ENCODE measurements around the gene DOC2B. TPM values are rescaled to one million over a fixed set of nuclear protein-coding genes. Genes with fewer than 3 reads are reported as not detected.
A peak's percentile ranks its signal among the peaks of the same experiment; 100 is the strongest.

Gene DOC2B
- total RNA-seq, 1 donor from 2014 or later = 0.11 TPM

GRCh38 chr17:185445-186138 is 4.1 kb upstream of the DOC2B start:
- no peak for DNase-seq (ENCODE audit: low read depth)
- Histone ChIP-seq H3K4me2 (ENCODE audit: low read length) (no peak overlapping the region), H3K9ac (ENCODE audit: low read length) (no peak overlapping the region), H3K27me3 (ENCODE audit: insufficient read depth, low read length) (peaks cover 50% of the 10 kb centered on the region), H3K27ac (ENCODE audit: low read depth, low read length) (no peak overlapping the region), H3K4me1 (ENCODE audit: insufficient read depth, low read length) (no peaks in the 10 kb centered on the region), H4K20me1 (ENCODE audit: insufficient read depth, low read length) (no peaks in the 10 kb centered on the region), H3K9me3 (ENCODE audit: insufficient read depth, low read depth, low read length) (no peaks in the 10 kb centered on the region), H3K79me2 (ENCODE audit: insufficient read depth, low read length) (no peaks in the 10 kb centered on the region), H2AFZ (ENCODE audit: low read depth, low read length) (no peak overlapping the region), H3K4me3 (ENCODE audit: insufficient read depth, low read depth, low read length) (no peak overlapping the region), H3K36me3 (ENCODE audit: insufficient read depth, low read length) (no peaks in the 10 kb centered on the region)
- H3K4me1 Mint-ChIP-seq (ENCODE audit: low read depth, unreplicated experiment) = no peaks in the 10 kb centered on the region
- H3K27me3 Mint-ChIP-seq (ENCODE audit: low read depth, unreplicated experiment) = peaks cover 57% of the 10 kb centered on the region
- H3K9me3 Mint-ChIP-seq (ENCODE audit: unreplicated experiment) = peaks cover 2% of the 10 kb centered on the region
- no peak for FAIRE-seq
- H3K27ac Mint-ChIP-seq (ENCODE audit: unreplicated experiment) = no peak overlapping the region
- no peak for TF ChIP-seq CTCF (IDR thresholded peaks at IDR 0.05; ENCODE audit: insufficient read depth, low read depth, low read length)
- no peak overlapping the region for H3K4me3 Mint-ChIP-seq (ENCODE audit: unreplicated experiment)
- H3K36me3 Mint-ChIP-seq (ENCODE audit: low read depth, unreplicated experiment) = no peaks in the 10 kb centered on the region

GRCh38 chr17:183021-183420 is 1.6 kb upstream of the DOC2B start:
- Histone ChIP-seq H3K27me3 (ENCODE audit: insufficient read depth, low read length) (peaks cover 68% of the 10 kb centered on the region), H3K9me3 (ENCODE audit: insufficient read depth, low read depth, low read length) (no peaks in the 10 kb centered on the region), H3K4me2 (ENCODE audit: low read length) (no peak overlapping the region), H3K36me3 (ENCODE audit: insufficient read depth, low read length) (no peaks in the 10 kb centered on the region), H3K79me2 (ENCODE audit: insufficient read depth, low read length) (no peaks in the 10 kb centered on the region), H2AFZ (ENCODE audit: low read depth, low read length) (no peak overlapping the region), H3K9ac (ENCODE audit: low read length) (no peak overlapping the region), H4K20me1 (ENCODE audit: insufficient read depth, low read length) (no peaks in the 10 kb centered on the region), H3K27ac (ENCODE audit: low read depth, low read length) (no peak overlapping the region), H3K4me3 (ENCODE audit: insufficient read depth, low read depth, low read length) (no peak overlapping the region), H3K4me1 (ENCODE audit: insufficient read depth, low read length) (no peaks in the 10 kb centered on the region)
- Mint-ChIP-seq H3K4me1 (ENCODE audit: low read depth, unreplicated experiment) (no peaks in the 10 kb centered on the region), H3K27me3 (ENCODE audit: low read depth, unreplicated experiment) (peaks cover 67% of the 10 kb centered on the region), H3K36me3 (ENCODE audit: low read depth, unreplicated experiment) (no peaks in the 10 kb centered on the region), H3K27ac (ENCODE audit: unreplicated experiment) (no peak overlapping the region), H3K4me3 (ENCODE audit: unreplicated experiment) (no peak overlapping the region), H3K9me3 (ENCODE audit: unreplicated experiment) (peaks cover 2% of the 10 kb centered on the region)
- FAIRE-seq (no peak), DNase-seq (ENCODE audit: low read depth) (no peak)
- TF ChIP-seq EZH2 (IDR thresholded peaks at IDR 0.05; ENCODE audit: insufficient read depth, low read length) = no peak
- no peak for TF ChIP-seq CTCF (IDR thresholded peaks at IDR 0.05; ENCODE audit: insufficient read depth, low read depth, low read length)

GRCh38 chr17:182050-182751 is 751 bp upstream of the DOC2B start:
- Histone ChIP-seq H3K79me2 (ENCODE audit: insufficient read depth, low read length) (no peaks in the 10 kb centered on the region), H3K27ac (ENCODE audit: low read depth, low read length) (no peak overlapping the region), H4K20me1 (ENCODE audit: insufficient read depth, low read length) (no peaks in the 10 kb centered on the region), H2AFZ (ENCODE audit: low read depth, low read length) (no peak overlapping the region), H3K27me3 (ENCODE audit: insufficient read depth, low read length) (peaks cover 76% of the 10 kb centered on the region), H3K9me3 (ENCODE audit: insufficient read depth, low read depth, low read length) (no peaks in the 10 kb centered on the region), H3K9ac (ENCODE audit: low read length) (no peak overlapping the region), H3K36me3 (ENCODE audit: insufficient read depth, low read length) (no peaks in the 10 kb centered on the region), H3K4me1 (ENCODE audit: insufficient read depth, low read length) (no peaks in the 10 kb centered on the region), H3K4me2 (ENCODE audit: low read length) (peak overlapping the region; percentile 73), H3K4me3 (ENCODE audit: insufficient read depth, low read depth, low read length) (no peak overlapping the region)
- no peak for FAIRE-seq
- Mint-ChIP-seq H3K9me3 (ENCODE audit: unreplicated experiment) (peaks cover 2% of the 10 kb centered on the region), H3K4me1 (ENCODE audit: low read depth, unreplicated experiment) (no peaks in the 10 kb centered on the region), H3K4me3 (ENCODE audit: unreplicated experiment) (no peak overlapping the region), H3K27me3 (ENCODE audit: low read depth, unreplicated experiment) (peaks cover 75% of the 10 kb centered on the region), H3K36me3 (ENCODE audit: low read depth, unreplicated experiment) (peaks cover 2% of the 10 kb centered on the region), H3K27ac (ENCODE audit: unreplicated experiment) (no peak overlapping the region)
- TF ChIP-seq CTCF (IDR thresholded peaks at IDR 0.05; ENCODE audit: insufficient read depth, low read depth, low read length) (no peak), EZH2 (IDR thresholded peaks at IDR 0.05; ENCODE audit: insufficient read depth, low read length) (no peak)
- DNase-seq (ENCODE audit: low read depth) = no peak

All from astrocyte (in vitro differentiated cells and primary cell).